Activated CD4-positive, alpha-beta T cell treated with anti-CD3 and anti-CD28 coated beads for 36 hours (primary cell): ENCODE measurements around the gene BCL7A. TPM values are rescaled to one million over a fixed set of nuclear protein-coding genes. Genes with fewer than 3 reads are reported as not detected.

Experiments
- ATAC-seq: fragments of 200-7000 bp; cut with Tn5 transposase; one replicate; pipeline ENCODE4 v1.10.0; 2021; ENCODE audit warnings: mild to moderate bottlenecking, moderate library complexity
- CTCF ChIA-PET: fragments of 350-600 bp; sonication (Branson Sonifier 250); formaldehyde crosslinking; loops from one replicate; lab custom pipeline; 2021; ENCODE audit warnings: antibody characterized with exemption; lab: Charles Lee
- POLR2A ChIA-PET: fragments of 350-600 bp; sonication (Branson Sonifier 250); formaldehyde crosslinking; loops from one replicate; lab custom pipeline; 2021; ENCODE audit warnings: antibody characterized with exemption, inconsistent platforms; lab: Charles Lee
- DNase-seq: peaks from one replicate; pipeline ENCODE4 v3.0.0-alpha.2; 2020
- H3K27ac Mint-ChIP-seq: one replicate; pipeline ENCODE4 v1.8.0; 2021; ENCODE audit warnings: mixed read lengths
- H3K27me3 Mint-ChIP-seq: one replicate; pipeline ENCODE4 v1.8.0; 2021; ENCODE audit warnings: mixed read lengths
- H3K36me3 Mint-ChIP-seq: one replicate; pipeline ENCODE4 v1.8.0; 2021; ENCODE audit warnings: low read depth, mixed read lengths
- H3K4me1 Mint-ChIP-seq: one replicate; pipeline ENCODE4 v1.8.0; 2021; ENCODE audit warnings: mixed read lengths
- H3K4me3 Mint-ChIP-seq: one replicate; pipeline ENCODE4 v1.8.0; 2021; ENCODE audit warnings: mild to moderate bottlenecking, moderate library complexity, mixed read lengths
- H3K9me3 Mint-ChIP-seq: one replicate; pipeline ENCODE4 v1.8.0; 2021; ENCODE audit warnings: low read depth, mixed read lengths
- intact Hi-C, 2 experiments: fragments of 100-400 bp; cut with DNase I in 1 of 2; cut with micrococcal nuclease in 1 of 2; formaldehyde crosslinking; loops; one replicate each; pipeline versions ENCODE4 v1.14.2 to v1.15.1; 2022 to 2024; cut with DNase I, micrococcal nuclease
- total RNA-seq, 2 experiments: library from RNA; stranded (reverse); gene quantifications; one replicate each; pipeline ENCODE4 v1.2.3, GENCODE V29; 2021

BCL7A gene
- total RNA-seq, 2 experiments from 2014 or later = 6.4 to 6.6 TPM

DNA sequence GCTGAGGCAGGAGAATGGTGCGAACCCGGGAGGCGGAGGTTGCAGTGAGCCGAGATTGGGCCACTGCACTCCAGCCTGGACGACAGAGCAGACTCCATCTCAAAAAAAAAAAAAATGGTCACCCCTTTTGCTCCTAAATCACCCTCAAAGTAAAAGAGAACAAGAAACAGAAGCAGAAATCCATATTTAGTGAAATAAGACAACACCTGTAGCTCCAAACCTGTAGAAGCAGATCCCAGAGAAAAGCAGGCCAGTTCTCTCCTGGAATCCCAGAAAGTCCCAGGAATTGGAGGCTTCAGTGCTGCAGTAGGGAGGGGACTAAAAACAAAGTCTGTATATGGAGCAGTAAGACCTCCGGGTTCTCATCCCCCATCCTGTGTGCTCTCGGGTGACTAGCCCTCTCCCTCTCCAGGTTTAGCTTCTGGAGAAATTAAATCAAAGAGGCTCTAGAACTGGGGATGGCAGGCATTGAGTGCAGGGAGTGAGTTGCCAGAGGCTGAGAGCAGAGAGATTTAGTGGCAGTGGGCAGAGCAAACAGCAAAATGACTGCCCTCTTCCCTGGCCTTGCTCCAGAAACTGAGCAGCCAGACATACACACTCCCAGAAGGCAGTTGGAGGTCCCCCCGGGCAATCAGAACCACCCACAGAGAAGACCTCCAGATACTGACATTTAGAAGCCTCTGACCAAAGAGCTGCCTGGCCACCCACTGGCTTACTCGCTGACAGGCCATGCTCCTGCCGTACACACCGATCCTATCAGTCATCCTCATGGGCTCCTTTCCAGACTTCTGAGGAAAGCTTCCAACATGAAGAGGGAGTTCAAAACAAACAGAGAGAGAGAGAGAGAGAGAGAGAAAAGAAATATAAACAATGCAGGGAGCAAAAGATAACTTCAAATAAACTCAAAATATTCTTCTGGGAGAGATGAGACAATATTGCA is 50.6 kb downstream of the BCL7A start:
- intact Hi-C loops = no loop called here
- CTCF ChIA-PET = interaction anchor here (0.6 to 2.2 kb wide), 2 partner anchors 9 to 50 kb away, joined by 3 to 5 read pairs; no protein-coding TSS in a partner anchor

DNA sequence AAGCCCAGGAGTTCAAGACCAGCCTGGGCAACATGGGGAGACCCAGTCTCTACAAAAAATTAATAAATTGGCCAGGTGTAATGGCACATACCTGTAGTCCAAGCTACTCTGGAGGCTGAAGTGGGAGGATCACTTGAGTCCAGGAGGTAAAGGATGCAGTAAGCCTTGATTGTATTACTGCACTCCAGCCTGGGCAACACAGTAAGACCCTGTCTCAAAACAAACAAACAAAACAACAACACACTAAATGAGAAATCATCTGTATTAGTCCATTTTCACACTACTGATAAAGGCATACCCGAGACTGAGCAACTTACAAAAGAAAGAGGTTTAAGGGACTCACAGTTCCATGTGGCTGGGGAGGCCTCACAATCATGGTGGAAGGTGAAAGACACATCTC is 52.1 kb downstream of the BCL7A start:
- Mint-ChIP-seq H3K36me3 (no peaks in the 10 kb centered on the region), H3K27ac (no peak overlapping the region), H3K4me3 (no peak overlapping the region), H3K27me3 (no peaks in the 10 kb centered on the region), H3K9me3 (no peaks in the 10 kb centered on the region), H3K4me1 (peaks cover 20% of the 10 kb centered on the region)
- ATAC-seq = no peak
- no peak for DNase-seq
- ChIA-PET CTCF (interaction anchor here (0.6 to 0.9 kb wide), 2 partner anchors 15 to 147 kb away, joined by 3 read pairs; no protein-coding TSS in a partner anchor), POLR2A (no interaction called here)
- intact Hi-C loops = no loop called here

More for the DNA sequence above, 50.6 kb downstream of the BCL7A start:
- no peaks in the 10 kb centered on the region for H3K27me3 Mint-ChIP-seq
- no peaks in the 10 kb centered on the region for H3K36me3 Mint-ChIP-seq
- H3K27ac Mint-ChIP-seq = no peak overlapping the region
- no peak for DNase-seq
- H3K4me3 Mint-ChIP-seq = no peak overlapping the region
- H3K4me1 Mint-ChIP-seq = peaks cover 23% of the 10 kb centered on the region
- POLR2A ChIA-PET = no interaction called here
- ATAC-seq = no peak
- H3K9me3 Mint-ChIP-seq = no peaks in the 10 kb centered on the region

DNA sequence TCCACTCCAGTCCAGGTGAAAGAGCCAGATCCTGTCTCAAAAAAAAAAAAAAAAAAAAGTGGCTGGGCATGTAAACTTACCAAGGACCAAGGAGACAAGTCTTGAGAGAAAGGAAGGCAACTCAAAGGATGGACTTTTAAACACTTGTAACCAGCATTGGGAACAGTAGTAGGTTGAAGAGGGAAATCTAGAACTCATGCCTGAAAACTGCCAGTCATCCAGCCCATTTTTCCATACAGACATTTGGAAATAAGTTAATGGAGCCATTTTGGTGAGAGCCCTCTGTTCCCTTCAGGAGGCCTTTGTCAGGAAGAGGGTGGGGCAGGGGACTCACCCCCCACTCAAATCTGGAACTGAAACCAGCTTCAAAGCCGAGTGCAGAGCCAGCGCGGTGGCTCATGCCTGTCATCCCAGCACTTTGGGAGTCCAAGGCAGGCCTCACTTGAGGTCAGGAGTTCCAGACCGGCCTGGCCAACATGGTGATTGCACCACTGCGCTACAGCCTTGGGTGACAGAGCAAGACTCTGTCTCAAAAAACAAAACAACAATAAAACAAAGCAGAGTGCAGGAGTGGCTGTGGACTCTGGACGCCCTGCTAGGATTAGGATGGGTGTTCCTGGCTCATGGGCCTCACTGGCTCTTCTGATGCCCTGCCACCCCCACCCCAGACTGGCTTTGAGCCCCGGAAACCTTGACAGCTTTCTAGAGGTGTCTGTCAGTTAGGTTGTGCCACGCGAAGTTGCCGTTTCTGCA is 55.2 kb downstream of the BCL7A start:
- intact Hi-C loops = loop anchor here in 1 of 2 experiments (5.0 kb wide), 1 partner anchor 285 kb away; the partner anchor contains the start of gene RHOF
- CTCF ChIA-PET = interaction anchor here (1.4 kb wide), 1 partner anchor 22 kb away, joined by 4 read pairs; no protein-coding TSS in a partner anchor
- ATAC-seq (no peak), DNase-seq (peak; percentile 50)
- Mint-ChIP-seq H3K27me3 (no peaks in the 10 kb centered on the region), H3K4me3 (no peak overlapping the region), H3K36me3 (peaks cover 2% of the 10 kb centered on the region), H3K4me1 (peaks cover 41% of the 10 kb centered on the region), H3K9me3 (no peaks in the 10 kb centered on the region), H3K27ac (no peak overlapping the region)
- POLR2A ChIA-PET = no interaction called here

DNA sequence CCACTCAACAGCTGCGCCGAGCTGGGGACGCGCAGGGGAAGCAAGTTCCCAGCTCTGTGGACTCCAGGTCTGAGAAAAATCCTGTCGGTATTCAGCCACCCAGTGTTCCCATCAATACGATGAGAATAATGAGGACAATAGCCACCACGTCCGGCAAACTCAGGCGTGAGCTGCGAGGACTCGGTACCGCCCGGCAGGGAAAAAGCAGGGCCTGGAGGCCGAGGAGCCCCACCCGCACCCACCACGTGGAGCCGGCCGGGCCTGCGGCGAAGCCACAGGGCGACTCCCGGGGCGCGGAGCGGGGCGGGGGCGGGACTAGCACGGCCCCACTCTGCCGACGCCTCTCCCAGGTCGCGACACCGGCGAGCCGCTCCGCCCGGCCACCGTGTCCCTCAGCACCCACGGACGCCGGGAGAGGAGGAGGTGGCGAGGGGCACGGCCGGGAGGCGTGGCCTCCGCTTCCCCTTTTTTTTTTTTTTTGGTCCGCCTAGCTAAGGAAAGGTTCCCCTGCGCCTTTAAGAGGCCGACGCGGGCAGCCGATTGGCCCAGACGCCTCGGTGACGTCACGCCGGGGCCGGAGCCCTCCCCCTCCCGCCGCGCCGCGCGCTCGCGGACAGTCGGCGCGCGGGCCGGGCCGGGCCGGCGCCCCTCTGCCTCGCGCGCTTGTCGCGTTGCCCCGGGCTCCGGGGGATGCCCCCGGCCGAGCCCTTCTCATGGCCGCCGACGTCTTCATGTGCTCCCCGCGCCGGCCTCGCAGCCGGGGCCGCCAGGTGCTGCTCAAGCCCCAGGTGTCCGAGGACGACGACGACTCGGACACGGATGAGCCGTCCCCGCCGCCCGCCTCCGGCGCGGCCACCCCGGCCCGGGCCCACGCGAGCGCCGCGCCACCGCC is 56.7 kb downstream of the BCL7A start, which contains the start of gene MLXIP:
TSS of gene MLXIP (plus strand) at position 616 of the 892 bp plus-strand sequence. CDS start at position 714, 98 bp downstream.
- peak within 1 kb of the TSS; percentile 82 for H3K27ac Mint-ChIP-seq
- intact Hi-C loops = loop anchor here (1.0 to 5.0 kb wide), 9 partner anchors 24 to 1040 kb away; partner anchors contain the start of genes CAMKK2 (in 1 of the 2), DIABLO (in 1 of the 2), OASL (in 1 of the 2) and RHOF (in 1 of the 2)
- peak within 1 kb of the TSS; percentile 76 for H3K4me3 Mint-ChIP-seq
- POLR2A ChIA-PET = interaction anchor here (0.6 to 1.0 kb wide), 4 partner anchors 8 to 33 kb away, joined by 3 to 5 read pairs (median 4); no protein-coding TSS in a partner anchor
- H3K36me3 Mint-ChIP-seq = peaks cover 3% of the 10 kb centered on the region
- ATAC-seq (peak; percentile 68), DNase-seq (peak; percentile 94)
- peaks cover 56% of the 10 kb centered on the region for H3K4me1 Mint-ChIP-seq
- H3K9me3 Mint-ChIP-seq = no peaks in the 10 kb centered on the region
- CTCF ChIA-PET = interaction anchor here (0.6 to 1.6 kb wide), 3 partner anchors 24 to 160 kb away, joined by 3 to 5 read pairs (median 4); partner anchors contain the start of gene CFAP251
- H3K27me3 Mint-ChIP-seq = no peaks in the 10 kb centered on the region

DNA sequence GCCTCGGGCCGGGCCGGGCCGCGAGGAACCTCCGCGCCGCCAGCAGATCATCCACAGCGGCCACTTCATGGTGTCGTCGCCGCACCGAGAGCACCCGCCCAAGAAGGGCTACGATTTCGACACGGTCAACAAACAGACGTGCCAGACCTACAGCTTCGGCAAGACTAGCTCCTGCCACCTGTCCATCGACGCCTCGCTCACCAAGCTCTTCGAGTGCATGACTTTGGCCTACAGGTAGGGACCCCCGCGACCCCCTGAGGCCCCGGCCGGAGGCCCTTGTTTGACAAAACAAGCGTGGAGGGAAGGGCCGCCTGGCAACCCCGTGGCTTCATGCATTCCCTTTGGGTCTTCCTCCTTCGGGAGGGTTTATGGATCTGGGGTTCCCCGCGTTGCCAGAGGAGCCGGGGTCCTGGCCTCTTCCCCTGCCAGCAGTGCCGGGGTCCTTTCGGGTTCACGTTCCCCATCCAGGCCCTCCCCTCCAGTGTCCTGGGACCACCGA is 57.4 kb downstream of the BCL7A start:
- POLR2A ChIA-PET = interaction anchor here (1.0 kb wide), 1 partner anchor 9 kb away, joined by 5 read pairs; no protein-coding TSS in a partner anchor
- CTCF ChIA-PET = interaction anchor here (0.6 to 1.6 kb wide), 2 partner anchors 25 to 43 kb away, joined by 4 to 5 read pairs; no protein-coding TSS in a partner anchor
- ATAC-seq = peak; percentile 10
- intact Hi-C loops = loop anchor here (2.0 to 5.0 kb wide), 3 partner anchors 44 to 1040 kb away; partner anchors contain the start of genes OASL (in 1 of the 2) and RHOF (in 1 of the 2)
- peak; percentile 57 for DNase-seq
- Mint-ChIP-seq H3K4me1 (peaks cover 62% of the 10 kb centered on the region), H3K27me3 (no peaks in the 10 kb centered on the region), H3K9me3 (no peaks in the 10 kb centered on the region), H3K36me3 (peaks cover 9% of the 10 kb centered on the region), H3K27ac (peak overlapping the region; percentile 53), H3K4me3 (peak overlapping the region; percentile 76)

DNA sequence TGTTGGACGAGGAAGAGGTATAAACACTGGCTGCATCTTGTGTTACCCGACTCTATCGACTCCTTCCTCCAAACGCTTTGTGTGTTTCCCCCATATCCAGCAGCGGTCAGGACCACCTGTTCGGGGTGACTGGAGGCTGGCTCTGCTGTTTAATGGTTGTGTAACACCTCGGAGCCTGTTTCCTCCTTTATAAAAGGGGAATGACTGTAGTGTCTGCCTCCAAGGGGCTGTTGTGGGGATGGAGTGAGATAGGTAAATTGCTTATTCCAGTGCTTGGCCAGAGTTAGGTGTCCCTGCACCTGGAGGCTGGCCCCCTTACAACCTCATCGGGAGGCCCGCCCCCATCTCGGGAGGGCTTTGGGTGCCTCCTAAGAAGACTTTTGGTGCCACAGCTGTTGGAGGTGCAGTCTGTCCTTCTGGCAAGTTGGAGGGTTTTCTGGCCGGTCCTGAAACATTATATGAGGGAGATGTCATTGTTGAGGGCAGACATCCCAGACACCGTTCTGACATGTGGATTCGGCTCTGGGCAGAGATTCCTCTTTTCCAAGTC is 57.9 kb downstream of the BCL7A start:
- ATAC-seq (no peak), DNase-seq (no peak)
- Mint-ChIP-seq H3K9me3 (no peaks in the 10 kb centered on the region), H3K36me3 (peaks cover 13% of the 10 kb centered on the region), H3K4me1 (peaks cover 62% of the 10 kb centered on the region), H3K27ac (peak overlapping the region; percentile 82), H3K4me3 (peak overlapping the region; percentile 76), H3K27me3 (no peaks in the 10 kb centered on the region)
- intact Hi-C loops = loop anchor here (2.0 to 10.0 kb wide), 9 partner anchors 15 to 1041 kb away; partner anchors contain the start of genes KDM2B (in 1 of the 2), OASL (in 1 of the 2), RHOF (in 1 of the 2) and VPS37B (in 1 of the 2)
- ChIA-PET POLR2A (no interaction called here), CTCF (interaction anchor here (0.6 to 1.8 kb wide), 7 partner anchors 10 to 88 kb away, joined by 3 to 13 read pairs (median 5); no protein-coding TSS in a partner anchor)

DNA sequence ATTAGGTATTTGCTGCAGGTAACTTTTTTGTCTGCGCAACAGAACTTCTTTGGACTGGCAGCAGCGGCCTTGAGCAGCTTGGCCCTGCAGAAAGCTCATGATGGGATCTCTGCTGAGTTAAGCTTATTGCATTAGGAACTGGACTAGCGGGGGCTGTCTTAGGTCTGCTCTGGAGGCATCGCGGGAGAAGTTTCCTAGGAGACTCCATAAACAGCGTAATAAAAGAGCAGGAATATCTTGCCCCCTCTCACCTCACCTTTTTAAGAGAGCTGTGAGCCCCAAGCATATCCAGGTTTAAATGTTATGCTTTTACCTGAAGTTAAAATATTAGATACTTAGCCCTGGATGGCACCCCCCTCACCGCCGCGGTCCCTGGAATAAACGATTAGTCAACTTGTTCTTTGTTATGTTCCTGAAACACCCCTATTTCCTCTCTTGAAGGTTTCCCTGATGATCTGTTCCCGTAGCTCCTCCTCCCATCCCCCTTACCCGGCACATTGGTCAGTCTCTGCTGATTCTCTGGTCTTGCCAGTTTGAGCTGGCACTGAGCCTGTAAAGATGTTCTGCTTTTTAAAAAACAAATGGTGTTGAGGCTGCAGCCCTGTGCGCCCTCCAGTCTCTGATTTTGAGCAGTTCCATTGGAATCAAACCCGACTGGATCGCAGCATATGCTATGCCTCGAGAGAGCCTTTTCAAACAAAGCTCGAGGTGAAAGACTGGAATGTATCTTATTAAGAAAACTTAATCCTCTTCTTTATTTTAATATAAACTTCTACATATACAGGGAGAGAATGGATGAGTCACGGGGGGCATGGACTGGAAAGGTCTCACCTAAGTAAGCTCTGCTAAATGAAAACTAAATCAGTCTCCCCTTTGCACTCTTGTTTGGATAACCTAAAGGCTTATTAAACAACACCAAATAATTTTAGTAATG is 58.7 kb downstream of the BCL7A start:
- peaks cover 13% of the 10 kb centered on the region for H3K36me3 Mint-ChIP-seq
- CTCF ChIA-PET = interaction anchor here (0.6 to 1.8 kb wide), 18 partner anchors 8 to 1173 kb away, joined by 3 to 13 read pairs (median 3); no protein-coding TSS in a partner anchor
- peak overlapping the region; percentile 82 for H3K27ac Mint-ChIP-seq
- H3K27me3 Mint-ChIP-seq = no peaks in the 10 kb centered on the region
- POLR2A ChIA-PET = interaction anchor here (0.6 to 0.9 kb wide), 5 partner anchors 17 to 454 kb away, joined by 3 to 6 read pairs (median 5); partner anchors contain the start of gene ORAI1
- DNase-seq (peak; percentile 39), ATAC-seq (no peak)
- H3K4me3 Mint-ChIP-seq = peak overlapping the region; percentile 76
- peaks cover 65% of the 10 kb centered on the region for H3K4me1 Mint-ChIP-seq
- intact Hi-C loops = loop anchor here (1.0 to 10.0 kb wide), 7 partner anchors 14 to 814 kb away; partner anchors contain the start of genes KDM2B (in 1 of the 2), VPS37B (in 1 of the 2) and ZCCHC8 (in 1 of the 2)
- H3K9me3 Mint-ChIP-seq = no peaks in the 10 kb centered on the region

DNA sequence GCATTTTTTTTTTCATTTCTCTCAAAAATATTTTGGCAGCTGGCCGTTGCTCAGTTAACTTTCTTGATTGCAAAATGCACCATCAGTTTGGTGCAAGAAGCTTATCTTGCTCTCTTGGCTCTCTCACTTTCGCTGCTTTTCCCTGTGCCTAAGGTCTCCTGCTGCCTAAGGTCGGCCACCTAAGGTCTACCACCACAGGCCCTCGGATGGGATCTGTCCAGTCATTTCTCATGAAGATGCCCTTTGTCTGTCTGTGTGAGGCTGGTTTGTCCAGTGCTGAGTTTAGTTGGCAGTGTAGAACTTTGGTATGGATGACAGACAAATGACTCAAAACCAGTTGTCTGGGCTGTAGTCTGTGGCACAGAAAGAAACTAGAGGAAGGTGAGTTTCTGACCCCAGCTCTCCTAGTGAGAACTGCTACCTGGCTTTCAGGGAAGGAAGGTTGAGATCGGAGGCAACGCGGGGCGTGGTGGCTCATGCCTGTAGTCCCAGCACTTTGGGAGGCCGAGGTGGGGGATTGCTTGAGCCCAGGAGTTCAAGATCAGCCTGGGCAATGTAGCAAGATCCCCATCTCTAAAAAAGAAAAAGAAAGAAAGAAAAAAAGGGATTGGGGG is 59.5 kb downstream of the BCL7A start:
- ChIA-PET POLR2A (interaction anchor here (0.6 to 1.9 kb wide), 6 partner anchors 16 to 455 kb away, joined by 3 to 6 read pairs (median 5); partner anchors contain the start of gene ORAI1), CTCF (interaction anchor here (0.6 to 1.8 kb wide), 21 partner anchors 8 to 1172 kb away, joined by 3 to 13 read pairs (median 3); no protein-coding TSS in a partner anchor)
- peak; percentile 45 for DNase-seq
- no peaks in the 10 kb centered on the region for H3K9me3 Mint-ChIP-seq
- H3K27me3 Mint-ChIP-seq = no peaks in the 10 kb centered on the region
- H3K4me3 Mint-ChIP-seq = peak overlapping the region; percentile 76
- peaks cover 13% of the 10 kb centered on the region for H3K36me3 Mint-ChIP-seq
- peaks cover 73% of the 10 kb centered on the region for H3K4me1 Mint-ChIP-seq
- peak overlapping the region; percentile 82 for H3K27ac Mint-ChIP-seq
- intact Hi-C loops = loop anchor here (1.0 to 10.0 kb wide), 7 partner anchors 14 to 814 kb away; partner anchors contain the start of genes KDM2B (in 1 of the 2), VPS37B (in 1 of the 2) and ZCCHC8 (in 1 of the 2)
- peak; percentile 43 for ATAC-seq
